ENCODE measurements around the gene CRYBB1.

- no peak for TF ChIP-seq CTCF (IDR thresholded peaks at IDR 0.05; ENCODE audit: low read depth, low read length)
- no peak for TF ChIP-seq EZH2phosphoT487 (IDR thresholded peaks at IDR 0.05; ENCODE audit: low read depth)
Observed at GRCh38 chr22:26620197-26620596, 2.4 kb upstream of the CRYBB1 start.
